ENCODE measurements around the gene BPTF. TPM values are rescaled to one million over a fixed set of nuclear protein-coding genes. Genes with fewer than 3 reads are reported as not detected.

BPTF gene
- total and polyA plus RNA-seq, 2 of the 13 experiments (the other 11 are each of a cell fraction or from before 2014, with no cell fraction given) = 43.5 to 66.1 TPM

- TF ChIP-seq CSRNP1 (CRISPR knock-in tag; IDR thresholded peaks at IDR 0.05) (peak; percentile 63; the same call in 1 of the 2 replicates), ZNF703 (CRISPR knock-in tag; IDR thresholded peaks at IDR 0.05; ENCODE audit: borderline replicate concordance) (no peak), ZBTB14 (CRISPR knock-in tag; IDR thresholded peaks at IDR 0.05) (peak; percentile 69), ZNF180 (CRISPR knock-in tag; IDR thresholded peaks at IDR 0.05; ENCODE audit: borderline replicate concordance, low read depth) (no peak), ZNF710 (CRISPR knock-in tag; IDR thresholded peaks at IDR 0.05; ENCODE audit: borderline replicate concordance) (peak; percentile 42; the same call in 1 of the 2 replicates), FOXP1 (IDR thresholded peaks at IDR 0.05) (no peak), FOXP1 (CRISPR knock-in tag; IDR thresholded peaks at IDR 0.05) (0 out of 2 replicates have a peak, but pooled peaks have one; percentile 9), SP2 (CRISPR knock-in tag; IDR thresholded peaks at IDR 0.05) (no peak), GTF3A (CRISPR knock-in tag; conservative IDR thresholded peaks at IDR 0.05) (no peak), ZSCAN12 (CRISPR knock-in tag; IDR thresholded peaks at IDR 0.05) (0 out of 2 replicates have a peak, but pooled peaks have one; percentile 47), ZNF780A (CRISPR knock-in tag; IDR thresholded peaks at IDR 0.05) (peak; percentile 85; the same call in 1 of the 2 replicates), HCFC1 (IDR thresholded peaks at IDR 0.05; ENCODE audit: low read depth, low read length) (peak; percentile 47; the same call in 1 of the 2 replicates), NFYC (CRISPR knock-in tag; IDR thresholded peaks at IDR 0.05) (peak; percentile 38; the same call in 1 of the 2 replicates), EHMT2 (IDR thresholded peaks at IDR 0.05; ENCODE audit: borderline replicate concordance, low read depth, low read length) (no peak), ZNF350 (CRISPR knock-in tag; IDR thresholded peaks at IDR 0.05; ENCODE audit: borderline replicate concordance, low read depth) (no peak), ZFP36L2 (CRISPR knock-in tag; IDR thresholded peaks at IDR 0.05) (no peak), BRD4 (CRISPR knock-in tag; IDR thresholded peaks at IDR 0.05) (peak; percentile 53; the same call in 1 of the 2 replicates), CENPT (CRISPR knock-in tag; IDR thresholded peaks at IDR 0.05; ENCODE audit: low read depth) (peak; percentile 63; the same call in 1 of the 2 replicates), ZNF616 (CRISPR knock-in tag; IDR thresholded peaks at IDR 0.05; ENCODE audit: low read depth) (0 out of 2 replicates have a peak, but pooled peaks have one; percentile 37), FOXP4 (CRISPR knock-in tag; IDR thresholded peaks at IDR 0.05) (peak; percentile 32; the same call in 1 of the 2 replicates), ZNF672 (CRISPR knock-in tag; IDR thresholded peaks at IDR 0.05) (no peak), YEATS2 (CRISPR knock-in tag; IDR thresholded peaks at IDR 0.05; ENCODE audit: borderline replicate concordance) (peak; percentile 58)
Observed at GRCh38 chr17:67824735-67825626, at the start of gene BPTF (continued).

Data from HepG2 (cell line).